GM18502 (cell line): ENCODE data around the gene ABCC1.
"Not testable (repeated sequence)": the region's sequence is repeated elsewhere in the genome, so short reads cannot be mapped to it uniquely, and the experiment has no call there.

Experiments
- ATAC-seq: cut with Tn5 transposase; IDR thresholded peaks from one replicate; pipeline ENCODE4 v1.9.1; 2021; ENCODE audit warnings: mild to moderate bottlenecking; ENCODE audit not compliant: unreplicated experiment, poor library complexity

ABCC1 gene

DNA sequence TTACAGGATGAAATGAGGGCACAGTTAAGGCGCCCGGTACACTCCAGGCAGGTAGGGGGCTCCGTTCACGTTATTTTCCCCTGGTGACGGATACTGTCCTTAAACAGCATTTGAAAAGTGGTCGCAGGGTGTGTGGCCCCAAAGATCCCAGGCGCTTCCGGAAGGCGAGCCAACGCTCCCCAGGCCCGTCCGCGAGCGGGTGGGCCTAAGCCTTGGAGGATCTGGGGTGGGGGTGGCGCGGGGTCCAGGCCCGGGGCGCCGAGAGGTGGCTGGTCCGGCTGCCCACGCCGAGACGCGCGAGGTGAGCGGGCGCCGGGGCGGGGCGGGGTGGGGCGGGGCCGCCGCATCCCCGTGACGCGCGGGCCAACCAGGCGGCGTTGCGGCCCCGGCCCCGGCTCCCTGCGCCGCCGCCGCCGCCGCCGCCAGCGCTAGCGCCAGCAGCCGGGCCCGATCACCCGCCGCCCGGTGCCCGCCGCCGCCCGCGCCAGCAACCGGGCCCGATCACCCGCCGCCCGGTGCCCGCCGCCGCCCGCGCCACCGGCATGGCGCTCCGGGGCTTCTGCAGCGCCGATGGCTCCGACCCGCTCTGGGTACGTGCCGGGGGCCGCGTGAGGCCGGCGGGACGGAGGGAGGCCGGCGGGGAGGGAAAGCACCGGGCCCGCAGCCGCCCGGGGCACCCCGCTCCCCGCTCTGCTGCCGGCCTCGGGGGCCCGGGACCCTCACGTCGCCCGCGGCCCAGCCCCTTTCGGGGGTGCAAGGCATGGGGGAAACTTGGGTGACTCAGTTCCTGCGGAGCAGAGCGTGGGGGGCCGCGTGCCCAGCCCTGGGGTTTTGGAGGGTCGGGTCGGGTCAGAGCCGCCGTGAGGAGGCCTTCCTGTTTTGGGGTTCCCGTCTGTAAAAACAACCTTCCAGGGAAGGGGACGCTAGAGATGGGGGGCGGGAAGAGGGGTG lies at the start of gene ABCC1:
TSS of gene ABCC1 (plus strand) at position 407 of the 951 bp plus-strand sequence. CDS start at position 543, 136 bp downstream.
- peak; percentile 68 for ATAC-seq

DNA sequence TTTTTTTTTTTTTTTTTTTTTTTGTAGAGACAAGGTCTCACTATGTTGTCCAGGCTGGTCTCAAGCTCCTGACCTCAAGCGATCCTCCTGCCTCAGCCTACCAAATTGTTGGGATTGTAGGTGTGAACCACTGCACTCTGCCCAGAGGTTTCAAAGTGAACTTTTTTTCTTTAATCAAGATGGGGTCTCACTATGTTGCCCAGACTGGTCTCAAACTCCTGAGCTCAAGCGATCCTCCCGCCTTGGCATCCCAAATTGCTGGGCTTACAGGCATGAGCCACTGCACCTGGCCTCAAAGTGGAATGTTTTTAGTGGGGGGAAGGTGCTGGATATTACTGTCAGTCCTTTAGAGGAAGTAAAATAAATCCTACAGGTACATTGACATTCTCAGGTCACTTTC lies 49.1 kb upstream of the ABCC1 start:
- ATAC-seq, result no peak

DNA sequence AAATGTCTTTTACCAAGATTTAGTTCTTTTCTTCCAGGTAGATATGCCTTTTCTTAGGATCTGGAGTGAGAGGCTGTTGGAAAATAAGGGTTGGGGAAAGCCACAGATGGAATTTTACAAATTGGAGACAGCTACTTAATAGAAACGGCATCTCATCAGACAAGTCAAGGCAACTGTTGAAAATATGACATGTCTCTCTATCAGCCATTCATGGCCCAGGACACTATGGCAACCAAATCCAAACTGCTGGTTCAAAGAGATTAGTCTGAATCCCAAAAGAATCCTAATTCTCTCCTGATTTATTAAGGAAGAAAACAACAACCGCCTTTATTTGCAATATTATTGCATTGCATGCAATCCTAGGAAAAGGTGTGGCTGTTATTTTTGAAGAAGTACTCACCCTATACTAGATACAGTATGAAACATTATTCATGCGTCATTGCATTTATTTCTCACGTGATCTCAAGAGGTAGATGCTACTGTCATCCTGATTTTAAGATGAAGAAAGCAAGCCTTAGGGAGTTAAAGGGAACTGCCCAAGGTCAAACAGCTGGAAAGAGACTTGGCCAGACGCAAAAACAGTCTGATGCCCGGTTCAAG lies 48.4 kb upstream of the ABCC1 start:
- ATAC-seq, result no peak

DNA sequence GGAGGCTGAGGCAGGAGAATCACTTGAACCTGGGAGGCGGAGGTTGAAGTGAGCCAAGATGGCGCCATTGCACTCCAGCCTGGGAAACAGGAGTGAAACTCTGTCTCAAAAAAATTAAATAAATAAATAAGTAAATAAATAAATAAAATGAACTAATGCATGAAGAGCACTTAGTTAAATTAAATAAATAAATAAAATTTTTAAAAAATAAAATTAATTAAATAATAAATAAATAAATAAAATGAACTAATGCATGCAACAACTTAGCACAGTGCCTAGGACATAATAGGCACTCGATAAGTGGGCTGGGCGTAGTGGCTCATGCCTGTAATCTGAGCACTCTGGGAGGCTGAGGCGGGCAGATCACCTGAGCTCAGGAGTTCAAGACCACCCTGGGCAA lies 45.5 kb upstream of the ABCC1 start:
- ATAC-seq, result no peak

DNA sequence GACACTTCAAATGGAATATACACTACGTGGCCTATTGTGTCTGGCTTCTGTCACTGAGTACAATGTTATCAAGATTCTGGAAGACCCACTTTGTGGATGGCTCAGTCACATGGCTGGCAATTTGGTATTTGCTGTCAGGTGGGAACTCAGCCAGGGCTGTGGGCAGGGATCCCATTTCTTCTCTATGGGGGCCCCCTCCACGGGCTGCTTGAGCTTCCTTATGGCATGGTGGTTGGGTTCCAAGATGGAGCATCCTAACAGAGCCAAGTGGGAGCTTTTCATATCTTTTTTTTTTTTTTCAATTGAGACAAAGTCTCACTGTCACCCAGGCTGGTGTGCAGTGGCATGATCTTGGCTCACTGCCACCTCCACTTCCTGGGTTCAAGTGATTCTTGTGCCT lies 43.0 kb upstream of the ABCC1 start:
- ATAC-seq, result no peak

DNA sequence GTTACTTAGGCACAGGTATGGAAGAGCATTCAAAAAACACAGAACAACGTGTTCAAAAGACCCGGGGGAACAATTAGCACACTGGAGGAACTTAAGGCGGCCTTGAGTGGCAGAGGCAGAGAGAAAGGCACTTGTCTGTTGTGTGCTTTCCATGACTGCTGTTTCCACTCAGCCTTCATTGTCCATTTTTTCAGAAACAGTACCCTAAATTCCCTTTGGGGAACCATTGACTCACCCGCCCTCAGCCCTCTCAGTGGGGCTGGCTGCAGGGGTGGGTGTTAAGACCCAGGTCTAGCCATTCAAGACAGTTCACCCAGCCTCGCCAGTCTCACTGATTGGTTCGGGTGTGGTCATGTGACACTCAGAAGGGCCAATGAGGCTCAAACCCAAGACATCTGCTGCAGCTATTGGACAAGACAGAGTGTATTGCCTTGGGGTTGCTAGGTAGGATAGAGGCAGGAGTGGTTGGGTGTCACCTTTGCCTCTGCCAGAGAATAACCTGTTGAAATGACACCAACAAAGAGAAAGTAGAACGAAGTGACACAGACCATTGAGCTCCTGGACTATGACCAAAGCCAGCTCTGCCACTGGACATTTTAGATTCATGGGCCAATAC lies 41.4 kb upstream of the ABCC1 start:
- peak; percentile 99 for ATAC-seq

DNA sequence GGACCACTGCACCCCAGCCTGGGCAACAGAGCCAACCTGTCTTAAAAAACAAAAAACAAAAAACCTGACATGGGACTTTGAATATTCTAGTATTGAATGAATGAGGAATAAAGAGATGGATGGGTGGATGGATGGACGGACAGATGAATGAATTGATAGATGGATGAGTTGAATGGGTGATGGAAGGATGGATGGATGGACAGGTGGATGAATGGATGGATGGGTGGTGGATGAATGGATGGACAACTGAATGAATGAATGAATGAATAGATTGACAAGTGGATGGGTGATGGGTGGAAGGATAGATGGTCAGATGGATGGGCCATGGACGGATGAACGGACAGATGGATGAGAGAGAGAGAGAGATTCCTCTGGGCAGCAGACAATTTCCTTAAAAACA lies 38.2 kb upstream of the ABCC1 start:
- ATAC-seq, result no peak

DNA sequence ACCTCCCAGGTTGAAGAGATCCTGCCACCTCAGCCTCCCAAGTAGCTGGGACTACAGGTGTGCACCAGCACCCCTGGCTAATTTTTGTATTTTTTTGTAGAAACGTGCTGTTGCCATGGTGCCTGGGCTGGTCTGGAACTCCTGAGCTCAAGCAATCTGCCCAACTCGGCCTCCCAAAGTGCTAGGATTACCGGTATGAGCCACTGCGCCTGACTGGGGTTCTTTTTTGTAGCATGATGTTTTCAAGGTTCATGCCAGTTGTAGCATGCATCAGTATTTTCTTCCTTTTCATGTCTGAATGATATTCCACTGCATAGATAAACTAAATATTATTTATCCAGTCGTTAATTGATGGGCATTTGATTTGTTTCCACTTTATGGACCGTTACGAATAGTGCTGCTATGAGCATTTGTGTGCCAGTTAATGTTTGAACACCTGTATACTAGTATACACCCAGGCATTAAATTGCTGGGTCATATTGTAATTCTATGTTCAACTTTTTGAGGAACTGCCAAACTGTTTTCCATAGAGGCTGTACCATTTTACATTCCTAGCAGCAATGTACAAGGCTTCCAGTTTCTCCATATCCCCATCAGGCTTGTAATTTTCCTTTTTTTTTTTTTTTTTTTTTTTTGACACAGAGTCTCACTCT lies 36.2 kb upstream of the ABCC1 start:
- no peak for ATAC-seq

DNA sequence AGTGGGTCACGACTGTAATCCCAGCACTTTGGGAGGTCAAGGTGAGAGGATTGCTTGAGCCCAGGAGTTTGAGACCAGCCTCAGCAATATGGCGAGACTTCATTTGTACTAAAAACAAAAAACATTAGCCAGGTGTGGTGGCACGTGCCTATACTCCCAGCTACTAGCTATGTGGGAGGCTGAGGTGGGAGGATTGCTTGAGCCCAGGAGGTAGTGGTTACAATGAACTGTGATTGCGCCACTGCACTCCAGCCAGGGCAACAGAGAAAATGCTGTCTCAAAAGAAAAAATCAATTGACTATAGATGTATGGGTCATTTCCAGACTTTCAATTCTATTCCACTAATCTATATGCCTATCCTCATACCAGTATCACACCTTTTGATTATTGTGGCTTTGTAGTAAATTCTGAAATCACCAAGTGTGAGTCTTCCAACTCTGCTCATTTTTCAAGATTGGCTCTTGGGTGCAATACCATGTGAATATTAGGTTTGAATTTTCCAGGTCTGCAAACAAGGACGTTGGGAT lies 33.8 kb upstream of the ABCC1 start:
- ATAC-seq, result no peak

DNA sequence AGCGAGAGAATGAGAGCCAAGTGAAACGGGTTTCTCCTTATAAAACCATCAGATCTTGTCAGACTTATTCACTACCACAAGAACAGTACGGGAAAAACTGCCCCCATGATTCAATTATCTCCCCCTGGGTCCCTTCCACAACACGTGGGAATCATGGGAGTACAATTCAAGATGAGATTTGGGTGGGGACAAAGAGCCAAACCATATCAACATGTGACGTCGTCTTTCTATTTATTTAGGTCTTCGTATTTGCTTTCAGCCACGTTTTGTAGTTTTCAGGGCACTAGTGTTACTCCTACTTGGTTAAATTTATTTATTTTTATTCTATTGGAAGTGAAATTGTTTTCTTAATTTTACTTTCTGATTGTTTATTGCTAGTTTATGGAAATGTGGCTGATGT lies 33.1 kb upstream of the ABCC1 start:
- no peak for ATAC-seq

DNA sequence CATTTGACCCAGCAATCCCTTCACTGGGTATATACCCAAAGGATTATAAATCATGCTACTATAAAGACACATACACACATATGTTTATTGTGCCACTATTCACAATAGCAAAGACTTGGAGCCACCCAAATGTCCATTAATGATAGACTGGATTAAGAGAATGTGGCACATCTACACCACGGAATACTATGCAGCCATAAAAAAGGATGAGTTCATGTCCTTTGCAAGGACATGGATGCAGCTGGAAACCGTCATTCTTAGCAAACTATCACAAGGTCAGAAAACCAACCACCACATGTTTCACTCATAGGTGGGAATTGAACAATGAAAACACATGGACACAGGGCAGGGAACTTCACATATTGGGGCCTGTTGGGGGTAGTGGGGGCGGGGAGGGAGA lies 31.1 kb upstream of the ABCC1 start:
- not testable (repeated sequence) for ATAC-seq

DNA sequence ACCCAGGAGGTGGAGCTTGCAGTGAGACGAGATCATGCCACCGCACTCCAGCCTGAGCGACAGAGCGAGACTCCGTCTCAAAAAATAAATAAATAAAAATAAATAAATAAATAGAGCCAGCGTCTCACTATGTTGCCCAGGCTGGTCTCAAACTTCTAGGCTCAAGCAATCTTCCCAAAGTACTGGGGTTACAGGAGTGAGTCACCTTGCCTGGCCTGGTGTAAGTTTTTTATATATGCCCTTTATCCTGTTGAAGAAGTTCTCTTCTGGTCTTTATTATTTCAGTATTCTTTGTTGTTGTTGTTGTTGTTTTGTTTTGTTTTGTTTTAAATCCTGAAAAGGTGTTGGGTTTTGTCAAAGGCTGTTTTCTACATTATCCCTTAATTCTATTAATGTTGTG lies 30.1 kb upstream of the ABCC1 start:
- no peak for ATAC-seq

DNA sequence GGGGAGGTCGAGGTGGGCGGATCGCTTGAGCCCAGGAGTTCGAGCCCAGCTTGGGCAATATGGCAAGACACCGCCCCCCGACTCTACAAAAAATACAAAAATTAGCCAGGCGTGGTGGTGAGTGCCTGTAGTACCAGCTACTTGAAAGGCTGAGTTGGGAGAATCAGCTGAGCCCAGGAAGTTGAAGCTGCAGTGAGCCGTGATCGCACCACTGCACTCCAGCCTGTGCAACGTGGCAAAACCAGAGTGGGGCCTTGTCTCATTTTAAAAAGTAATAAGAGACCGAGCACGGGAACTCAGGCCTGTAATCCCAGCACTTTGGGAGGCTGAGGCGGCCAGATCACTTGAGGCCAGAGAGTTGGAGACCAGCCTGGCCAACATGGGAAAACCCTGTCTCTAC lies 24.4 kb upstream of the ABCC1 start:
- ATAC-seq, result no peak

DNA sequence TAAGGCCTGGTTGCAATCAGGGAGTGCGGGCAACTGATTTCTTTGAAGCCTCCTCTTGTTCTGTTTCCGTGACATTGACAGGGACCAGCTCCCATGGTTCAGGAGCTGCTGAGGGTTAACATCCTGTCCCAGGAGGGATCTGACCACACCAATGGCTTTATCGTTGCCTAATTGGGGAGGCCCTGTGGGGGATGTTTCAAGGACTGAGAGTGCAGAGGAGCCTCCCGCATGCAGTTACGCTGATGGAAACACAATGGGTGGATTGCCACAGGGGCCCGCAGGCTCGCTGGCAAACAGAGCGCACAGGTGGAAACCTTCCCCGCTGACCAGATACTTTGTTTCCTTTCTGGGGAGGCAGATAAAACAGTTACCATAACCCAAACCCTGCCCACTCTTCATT lies 23.8 kb upstream of the ABCC1 start:
- no peak for ATAC-seq

DNA sequence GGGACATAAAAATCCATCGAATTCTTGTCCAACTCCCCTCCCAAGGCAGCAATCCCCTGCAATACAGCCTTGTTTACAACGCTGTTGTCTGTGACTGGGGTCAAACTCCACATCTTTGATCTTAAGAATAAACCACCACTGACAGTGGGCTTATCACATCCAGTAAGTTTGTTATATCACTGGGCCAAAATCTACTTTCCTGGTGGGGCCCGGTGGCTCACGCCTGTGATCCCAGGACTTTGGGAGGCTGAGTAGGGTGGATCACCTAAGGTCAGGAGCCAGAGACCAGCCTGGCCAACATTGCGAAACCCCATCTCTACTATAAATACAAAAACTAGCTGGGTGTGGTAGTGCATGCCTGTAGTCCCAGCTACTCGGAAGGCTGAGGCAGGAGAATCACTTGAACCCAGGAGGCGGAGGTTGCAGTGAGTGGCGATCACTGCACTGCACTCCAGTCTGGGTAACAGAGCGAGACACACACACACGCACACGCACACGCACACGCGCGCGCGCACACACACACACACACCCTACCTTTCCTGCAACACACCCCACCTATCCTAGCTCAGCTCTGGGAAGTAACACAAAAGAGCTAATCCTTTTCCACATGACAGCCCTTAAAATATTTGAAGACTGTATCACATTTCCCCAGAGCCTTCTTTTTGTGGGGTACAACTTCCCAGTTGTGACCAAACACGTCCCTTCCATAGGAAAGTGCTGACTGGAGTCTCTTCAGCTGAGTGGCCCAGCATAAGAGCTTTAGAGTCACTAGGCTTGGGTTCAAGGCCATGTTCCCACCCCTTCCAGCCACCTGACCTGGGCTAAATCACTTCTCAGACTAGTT lies 20.9 kb upstream of the ABCC1 start:
- ATAC-seq, result no peak

DNA sequence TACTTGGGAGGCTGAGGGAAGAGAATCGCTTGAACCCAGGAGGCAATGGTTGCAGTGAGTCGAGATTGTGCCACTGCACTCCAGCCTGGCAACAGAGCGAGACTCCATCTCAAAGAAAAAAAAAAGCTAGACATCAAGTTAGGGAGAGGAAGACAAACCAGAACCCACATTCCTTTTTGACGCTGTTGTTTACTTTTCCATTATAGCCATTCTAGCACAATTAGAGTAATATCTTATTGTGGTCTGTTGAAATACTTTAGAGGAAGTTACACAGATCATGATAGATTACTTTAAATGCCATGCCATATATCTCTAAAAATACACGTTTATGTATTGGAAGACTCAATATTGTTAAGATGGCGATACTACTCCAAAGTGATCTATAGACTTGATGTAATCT lies 16.5 kb upstream of the ABCC1 start:
- ATAC-seq, result no peak

DNA sequence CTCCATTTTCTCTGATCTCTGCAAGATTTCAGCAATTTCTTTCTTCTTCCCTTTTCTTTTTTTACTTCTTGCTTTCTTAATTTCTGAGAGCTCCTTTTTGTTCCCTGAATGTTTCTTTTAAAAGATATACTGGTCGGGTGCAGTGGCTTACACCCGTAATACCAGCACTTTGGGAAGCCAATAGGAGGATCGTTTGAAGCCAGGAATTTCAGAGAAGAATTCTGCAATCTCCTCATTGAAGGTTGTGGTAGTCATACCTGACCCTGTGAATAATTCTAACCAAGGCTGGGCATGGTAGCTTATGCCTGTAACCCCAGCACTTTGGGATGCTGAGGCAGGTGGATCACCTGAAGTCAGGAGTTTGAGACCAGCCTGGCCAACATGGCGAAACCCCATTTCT lies 15.6 kb upstream of the ABCC1 start:
- no peak for ATAC-seq

DNA sequence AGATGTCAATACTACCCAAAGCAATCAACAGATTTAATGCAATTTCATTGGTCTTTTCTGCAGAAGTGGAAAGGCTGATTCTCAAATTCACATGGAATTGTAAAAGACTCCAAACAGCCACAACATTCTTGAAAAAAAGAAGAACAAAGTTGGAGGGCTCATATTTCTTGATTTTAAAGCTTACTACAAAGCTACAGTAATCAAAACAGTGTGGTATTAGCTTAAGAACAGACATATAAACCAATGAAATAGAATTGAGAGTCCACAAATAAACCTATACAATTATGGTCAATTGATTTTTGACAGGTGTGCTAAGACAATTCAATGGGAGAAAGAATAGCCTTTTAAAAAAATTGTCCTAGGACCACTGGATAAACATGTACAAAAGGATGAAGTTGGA lies 14.4 kb upstream of the ABCC1 start:
- no peak for ATAC-seq

DNA sequence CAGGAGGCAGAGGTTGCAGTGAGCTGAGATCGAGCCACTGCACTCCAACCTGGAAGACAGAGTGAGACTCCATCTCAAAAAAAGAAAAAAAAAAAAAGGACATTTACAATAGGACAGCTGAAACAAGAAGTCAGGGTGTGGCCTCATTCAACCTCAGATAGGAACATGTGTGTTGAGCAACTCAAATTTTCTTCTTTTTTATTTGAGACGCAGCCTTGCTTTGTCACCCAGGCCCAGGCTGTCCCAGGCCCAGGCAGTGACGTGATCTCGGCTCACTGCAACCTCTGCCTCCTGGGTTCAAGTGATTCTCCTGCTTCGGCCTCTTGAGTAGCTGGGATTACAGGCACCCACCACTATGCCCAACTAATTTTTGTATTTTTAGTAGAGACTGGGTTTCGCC lies 12.6 kb upstream of the ABCC1 start:
- ATAC-seq, result not testable (repeated sequence)
